CD4-positive, alpha-beta T cell (primary cell): ENCODE data around the gene GHRHR. TPM values are rescaled to one million over a fixed set of nuclear protein-coding genes. Genes with fewer than 3 reads are reported as not detected.
A peak's percentile ranks its signal among the peaks of the same experiment; 100 is the strongest.

Experiments used
- ATAC-seq: fragments of 200-7000 bp; cut with Tn5 transposase; one replicate; pipeline ENCODE4 v1.10.0; 2022; ENCODE audit warnings: mild to moderate bottlenecking; ENCODE audit not compliant: poor library complexity
- CTCF ChIA-PET: fragments of 350-600 bp; sonication (Branson Sonifier 250); formaldehyde crosslinking; loops from one replicate; lab custom pipeline; 2021; ENCODE audit warnings: antibody characterized with exemption, inconsistent platforms; lab: Charles Lee
- POLR2A ChIA-PET: fragments of 350-600 bp; sonication (Branson Sonifier 250); formaldehyde crosslinking; loops from one replicate; lab custom pipeline; 2021; ENCODE audit warnings: antibody characterized with exemption, inconsistent platforms; lab: Charles Lee
- DNase-seq, 14 experiments: peaks; one replicate each; pipeline ENCODE4 v3.0.0-alpha.2; 2013 to 2020; ENCODE audit warnings: mixed read lengths in 2 of 14
- H3K27ac ChIP-seq, 2 donors: one replicate each; pipeline versions ENCODE4 v1.5.1 to v1.7.0; 2013; ENCODE audit warnings: low read length in 2 of 2, low read depth in 1 of 2, mild to moderate bottlenecking in 1 of 2
- H3K27me3 ChIP-seq, 2 experiments: 1 replicate in 1 of 2; 2 replicates in 1 of 2; pipeline versions ENCODE4 v1.6.1 to v1.7.0; 2013; ENCODE audit warnings: low read length in 2 of 2, control low read depth in 1 of 2, mild to moderate bottlenecking in 1 of 2, moderate library complexity in 1 of 2; ENCODE audit not compliant: insufficient read depth in 2 of 2, control insufficient read depth in 1 of 2
- H3K36me3 ChIP-seq: one replicate; pipeline ENCODE4 v1.6.1; 2013; ENCODE audit warnings: low read length, control low read depth; ENCODE audit not compliant: insufficient read depth
- H3K4me1 ChIP-seq: one replicate; pipeline ENCODE4 v1.6.1; 2013; ENCODE audit warnings: low read length, control low read depth; ENCODE audit not compliant: insufficient read depth
- H3K4me3 ChIP-seq: one replicate; pipeline ENCODE4 v1.5.1; 2013; ENCODE audit warnings: mild to moderate bottlenecking, low read length, moderate library complexity
- H3K9me3 ChIP-seq, 2 experiments: 1 replicate in 1 of 2; 2 replicates in 1 of 2; pipeline versions ENCODE4 v1.6.1 to v1.7.0; 2013; ENCODE audit warnings: low read length in 2 of 2, mild to moderate bottlenecking in 2 of 2, control low read depth in 1 of 2, moderate library complexity in 1 of 2; ENCODE audit not compliant: control insufficient read depth in 1 of 2, insufficient read depth in 1 of 2
- H3K27ac Mint-ChIP-seq: one replicate; pipeline ENCODE4 v1.8.0; 2020; ENCODE audit warnings: mixed read lengths
- H3K27me3 Mint-ChIP-seq: one replicate; pipeline ENCODE4 v1.8.0; 2021; ENCODE audit warnings: mixed read lengths
- H3K36me3 Mint-ChIP-seq: one replicate; pipeline ENCODE4 v1.8.0; 2021; ENCODE audit warnings: low read depth, mixed read lengths
- H3K4me1 Mint-ChIP-seq: one replicate; pipeline ENCODE4 v1.8.0; 2021; ENCODE audit warnings: low read depth, mixed read lengths
- H3K4me3 Mint-ChIP-seq: one replicate; pipeline ENCODE4 v1.8.0; 2020; ENCODE audit warnings: mild to moderate bottlenecking, mixed read lengths
- H3K9me3 Mint-ChIP-seq: one replicate; pipeline ENCODE4 v1.8.0; 2020; ENCODE audit warnings: mixed read lengths
- CTCF ChIP-seq: fragments of 200-600 bp; IDR thresholded peaks from one replicate; pipeline ENCODE4 v1.8.0; 2022; ENCODE audit warnings: antibody characterized with exemption, mild to moderate bottlenecking
- intact Hi-C, 2 experiments: fragments of 100-400 bp; cut with DNase I in 1 of 2; cut with micrococcal nuclease in 1 of 2; formaldehyde crosslinking; loops; one replicate each; pipeline versions ENCODE4 v1.15.1 to v1.9.0; 2023 to 2025; cut with DNase I, micrococcal nuclease
- total RNA-seq, 174 experiments: library from RNA in 2 of 174; stranded (reverse) in 2 of 174; gene quantifications; one replicate each; pipeline ENCODE4 v1.2.3 and lab custom pipeline; 2021 to 2026

Gene GHRHR
- total RNA-seq, 2 experiments from 2014 or later: not detected

DNA sequence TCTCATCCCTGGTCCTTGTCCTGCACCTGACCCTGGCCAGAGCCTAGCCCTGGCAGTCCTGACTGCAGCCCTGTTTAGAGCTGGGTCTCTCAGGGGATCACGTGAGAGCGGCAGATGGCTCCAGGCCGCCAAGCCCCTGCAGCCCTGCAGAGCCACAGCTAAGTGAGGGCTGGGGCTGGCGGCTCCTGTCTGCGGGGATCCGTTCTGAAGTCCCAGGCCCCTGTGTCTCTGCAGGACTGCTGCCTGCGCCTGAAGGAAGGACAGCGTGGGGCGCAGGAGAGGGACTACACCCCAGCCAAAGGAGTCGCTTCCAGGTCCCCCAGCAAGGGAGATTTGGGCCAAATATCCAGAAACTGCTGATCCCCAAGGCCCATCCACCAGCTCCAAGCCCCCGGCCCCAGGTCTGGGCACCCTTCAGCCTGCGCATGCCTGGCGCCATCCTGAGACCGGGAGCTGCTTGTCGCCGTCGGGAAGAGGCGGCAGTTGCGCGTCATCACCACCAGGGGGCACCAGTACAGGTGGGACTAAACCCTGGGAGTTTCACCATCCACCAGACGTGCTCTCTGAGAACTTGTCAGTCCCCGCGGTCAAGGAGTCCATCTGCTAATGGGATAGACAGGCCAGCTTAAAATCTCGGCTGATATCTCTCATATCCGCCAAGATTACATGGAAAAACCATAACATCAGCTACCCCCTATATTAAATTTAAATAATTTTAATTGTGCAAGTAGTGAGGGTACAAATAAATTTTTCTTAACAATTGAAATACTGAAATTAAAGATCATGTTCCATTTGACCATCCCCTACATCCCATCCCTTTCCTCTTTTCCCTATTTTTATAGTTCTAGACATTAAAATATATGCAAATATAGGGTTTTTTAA, 25.1 kb upstream of the GHRHR start:
- TF ChIP-seq CTCF: peak; percentile 79
- peak; percentile 31 to 70 (median 46) for DNase-seq
- intact Hi-C loops: no loop called here
- Mint-ChIP-seq H3K4me3 (no peak overlapping the region), H3K27me3 (peaks cover 58% of the 10 kb centered on the region), H3K9me3 (no peaks in the 10 kb centered on the region), H3K4me1 (no peaks in the 10 kb centered on the region), H3K27ac (no peak overlapping the region), H3K36me3 (no peaks in the 10 kb centered on the region)
- POLR2A ChIA-PET: no interaction called here
- Histone ChIP-seq H3K9me3 (peaks cover 4 to 6% of the 10 kb centered on the region in 2 experiments), H3K27ac (no peak overlapping the region), H3K4me3 (no peak overlapping the region), H3K4me1 (peaks cover 5% of the 10 kb centered on the region), H3K36me3 (no peaks in the 10 kb centered on the region), H3K27me3 (peaks cover 8 to 23% of the 10 kb centered on the region in 2 experiments)
- CTCF ChIA-PET: interaction anchor here (0.6 to 1.1 kb wide), 3 partner anchors 9 to 1077 kb away, joined by 3 to 6 read pairs (median 4); no protein-coding TSS in a partner anchor
- ATAC-seq: no peak

DNA sequence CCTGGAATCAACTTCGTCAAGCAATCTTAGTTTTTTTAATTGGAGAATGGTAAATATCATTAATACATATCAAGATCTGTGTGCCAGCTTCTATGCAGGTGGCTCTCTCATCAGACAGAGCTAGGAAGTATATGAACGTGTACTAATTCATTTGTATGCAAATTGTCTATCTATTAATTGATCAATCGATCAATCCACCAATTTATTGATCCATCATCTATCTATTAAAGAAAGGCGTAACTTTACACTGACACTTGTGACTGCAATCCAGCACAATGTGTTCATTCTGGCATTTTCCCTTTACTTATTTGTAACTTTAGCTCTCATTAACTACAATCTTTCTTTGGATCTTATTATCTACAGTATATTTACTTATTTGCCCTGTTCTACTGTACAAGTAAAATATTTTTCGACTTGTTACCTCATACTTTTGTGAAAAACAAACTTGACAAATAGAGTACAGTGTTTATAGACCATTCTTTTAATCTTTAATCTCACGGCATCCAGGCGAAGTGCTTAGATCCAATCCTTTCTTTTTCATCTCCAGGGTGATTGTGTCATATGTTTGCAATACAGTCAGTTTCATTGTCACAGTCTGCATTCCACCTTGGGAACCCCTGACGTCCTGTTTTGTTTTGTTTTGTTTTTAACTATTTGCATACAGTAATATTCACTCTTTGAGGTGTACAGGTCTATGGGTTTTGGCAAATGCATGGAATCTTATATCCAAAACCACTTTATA, 22.0 kb upstream of the GHRHR start:
- DNase-seq (no peak), ATAC-seq (no peak)
- Histone ChIP-seq H3K9me3 (peaks cover 6 to 12% of the 10 kb centered on the region in 2 experiments), H3K4me3 (no peak overlapping the region), H3K27ac (no peak overlapping the region), H3K27me3 (peaks cover 8 to 23% of the 10 kb centered on the region in 2 experiments), H3K36me3 (no peaks in the 10 kb centered on the region), H3K4me1 (peaks cover 5% of the 10 kb centered on the region)
- H3K4me1 Mint-ChIP-seq: no peaks in the 10 kb centered on the region
- no peak overlapping the region for H3K4me3 Mint-ChIP-seq
- intact Hi-C loops: no loop called here
- peaks cover 14% of the 10 kb centered on the region for H3K9me3 Mint-ChIP-seq
- POLR2A ChIA-PET: no interaction called here
- no peaks in the 10 kb centered on the region for H3K36me3 Mint-ChIP-seq
- CTCF ChIA-PET: no interaction called here
- H3K27me3 Mint-ChIP-seq: peaks cover 75% of the 10 kb centered on the region
- no peak for TF ChIP-seq CTCF
- no peak overlapping the region for H3K27ac Mint-ChIP-seq

DNA sequence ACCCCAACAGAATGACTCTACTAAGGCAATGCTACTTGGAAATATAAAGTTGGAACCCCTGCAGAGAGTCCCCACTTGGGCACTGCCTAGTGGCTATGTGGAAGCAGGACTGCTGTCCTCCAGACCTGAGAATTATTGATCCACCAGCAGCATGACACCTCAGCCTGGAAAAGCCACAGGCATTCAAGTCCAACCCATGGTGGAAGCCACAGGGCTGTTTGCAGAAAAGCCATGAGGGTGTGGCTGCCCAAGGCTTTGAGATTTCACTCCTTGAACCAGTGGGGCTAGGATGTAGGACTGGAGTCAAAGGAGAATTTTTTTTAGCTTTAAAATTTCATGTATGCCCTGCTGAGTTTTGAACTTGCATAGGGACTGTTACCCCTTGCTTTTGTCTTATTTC, 13.6 kb upstream of the GHRHR start:
- DNase-seq (no peak), ATAC-seq (no peak)
- H3K4me1 ChIP-seq: no peaks in the 10 kb centered on the region
- peaks cover 5 to 11% of the 10 kb centered on the region in 2 experiments for H3K27me3 ChIP-seq
- CTCF ChIA-PET: no interaction called here
- intact Hi-C loops: no loop called here
- H3K4me3 ChIP-seq: no peak overlapping the region
- POLR2A ChIA-PET: no interaction called here
- peaks cover 0 to 1% of the 10 kb centered on the region in 2 experiments for H3K9me3 ChIP-seq
- no peaks in the 10 kb centered on the region for H3K36me3 ChIP-seq
- Mint-ChIP-seq H3K27ac (no peak overlapping the region), H3K4me1 (no peaks in the 10 kb centered on the region), H3K9me3 (peaks cover 11% of the 10 kb centered on the region), H3K4me3 (no peak overlapping the region), H3K36me3 (no peaks in the 10 kb centered on the region), H3K27me3 (peaks cover 61% of the 10 kb centered on the region)
- TF ChIP-seq CTCF: no peak
- H3K27ac ChIP-seq: no peak overlapping the region
